DOHH2 (cell line): Measurements from ENCODE around the gene ZNRD2.

Experiments used
- H3F3A ChIP-seq: fragments of 200-600 bp; sonication (generic), shearing (Covaris generic); 2 replicates; pipeline ENCODE4 v1.6.0; 2016; ENCODE audit warnings: antibody characterized with exemption, mild to moderate bottlenecking; ENCODE audit not compliant: control insufficient read depth, insufficient read depth
- H3K27ac ChIP-seq: fragments of 200-600 bp; sonication (generic); 2 replicates; pipeline ENCODE4 v1.5.1; 2014; ENCODE audit warnings: low read depth, mild to moderate bottlenecking, low read length, moderate library complexity
- H3K27me3 ChIP-seq: fragments of 200-600 bp; sonication (generic); 2 replicates; pipeline ENCODE4 v1.6.1; 2014; ENCODE audit warnings: mild to moderate bottlenecking, low read length, mixed read lengths; ENCODE audit not compliant: control insufficient read depth
- H3K36me3 ChIP-seq: fragments of 200-600 bp; sonication (generic); 2 replicates; pipeline ENCODE4 v1.6.1; 2014; ENCODE audit warnings: mild to moderate bottlenecking, low read length, moderate library complexity, mixed read lengths; ENCODE audit not compliant: control insufficient read depth
- H3K4me1 ChIP-seq: fragments of 200-600 bp; sonication (generic); 2 replicates; pipeline ENCODE4 v1.6.1; 2014; ENCODE audit warnings: mild to moderate bottlenecking, low read length, mixed read lengths; ENCODE audit not compliant: control insufficient read depth
- H3K4me2 ChIP-seq: fragments of 200-600 bp; sonication (generic); 2 replicates; pipeline ENCODE4 v1.6.0; 2014; ENCODE audit warnings: mild to moderate bottlenecking, low read length, moderate library complexity
- H3K4me3 ChIP-seq: fragments of 200-600 bp; sonication (generic); 2 replicates; pipeline ENCODE4 v1.5.1; 2014; ENCODE audit warnings: mild to moderate bottlenecking, low read length, mixed read lengths
- H3K79me2 ChIP-seq: fragments of 200-600 bp; sonication (generic); 2 replicates; pipeline ENCODE4 v1.6.1; 2014; ENCODE audit warnings: mild to moderate bottlenecking, low read length, mixed read lengths; ENCODE audit not compliant: control insufficient read depth
- H3K9me2 ChIP-seq: fragments of 200-600 bp; sonication (generic); replicated peaks from 2 replicates; pipeline ENCODE4 v1.6.1; 2014; ENCODE audit warnings: mild to moderate bottlenecking, low read length, mixed read lengths; ENCODE audit not compliant: control insufficient read depth
- H3K9me3 ChIP-seq: fragments of 200-600 bp; sonication (generic); 2 replicates; pipeline ENCODE4 v1.6.1; 2014; ENCODE audit warnings: antibody characterized with exemption, low read length, mixed read lengths; ENCODE audit not compliant: control insufficient read depth, insufficient read depth
- H4K20me1 ChIP-seq: fragments of 200-600 bp; sonication (generic); 2 replicates; pipeline ENCODE4 v1.6.0; 2014; ENCODE audit warnings: low read depth, mild to moderate bottlenecking, antibody characterized with exemption, low read length, moderate library complexity; ENCODE audit not compliant: control insufficient read depth, insufficient read depth
- EZH2phosphoT487 ChIP-seq: fragments of 200-600 bp; sonication (generic); IDR thresholded peaks from 2 replicates; pipeline ENCODE4 v1.6.1; 2017; ENCODE audit warnings: borderline replicate concordance, mild to moderate bottlenecking, antibody characterized with exemption, low read length, moderate library complexity, mixed read lengths
- TF ChIP-seq, protein P1 (sequence below): fragments of 200-600 bp; sonication (generic); IDR thresholded peaks from one replicate; pipeline ENCODE4 v1.5.1; 2014; ENCODE audit warnings: antibody characterized with exemption, mild to moderate bottlenecking, low read depth, low read length; ENCODE audit not compliant: poor library complexity, severe bottlenecking

ZNRD2 gene

DNA sequence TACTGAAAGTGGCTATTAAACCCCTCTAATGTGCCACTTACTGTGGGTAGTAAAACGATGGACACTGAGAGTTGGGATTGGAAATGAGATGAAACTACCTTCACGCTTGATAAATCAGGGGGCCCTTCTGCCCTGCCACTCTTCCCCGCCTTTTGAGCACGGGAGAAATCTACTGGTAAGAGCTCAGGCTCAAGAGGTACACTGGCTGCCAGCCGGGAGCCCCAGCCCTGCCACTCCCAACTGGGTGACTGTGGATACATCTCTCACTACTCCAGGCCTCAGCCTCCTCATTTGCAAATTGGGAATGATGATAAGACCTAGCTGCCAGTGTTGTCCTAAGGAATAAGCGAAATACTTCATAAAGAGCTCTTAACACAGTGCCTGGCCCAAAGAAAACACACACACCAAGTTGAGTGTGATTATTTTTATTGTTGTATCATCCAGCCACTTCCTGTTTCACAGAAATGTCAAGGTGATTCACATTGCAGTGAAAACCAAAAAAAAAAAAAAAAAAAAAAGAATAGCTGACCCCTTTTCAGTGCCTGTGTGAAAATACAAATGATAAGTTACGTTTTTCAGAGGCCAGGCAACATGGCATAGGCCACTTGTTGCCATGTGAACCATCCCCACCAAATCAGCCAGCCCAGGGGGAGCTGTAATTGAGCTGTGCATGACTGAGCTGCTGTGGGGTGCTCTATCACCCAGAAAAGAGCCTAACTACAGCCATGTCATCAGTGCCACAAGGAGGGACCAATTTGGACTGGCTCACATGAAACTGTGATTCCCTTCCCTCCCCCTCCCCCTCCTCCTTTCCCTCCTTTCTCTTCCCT lies 4.4 kb upstream of the ZNRD2 start:
- H4K20me1 ChIP-seq = no peaks in the 10 kb centered on the region
- H3K4me3 ChIP-seq = peak overlapping the region; percentile 27
- H3K9me2 ChIP-seq = no peaks in the 10 kb centered on the region
- H3K79me2 ChIP-seq = peaks cover 44% of the 10 kb centered on the region
- H3K9me3 ChIP-seq = no peaks in the 10 kb centered on the region
- peak overlapping the region; percentile 38 for H3K27ac ChIP-seq
- peaks cover 19% of the 10 kb centered on the region for H3K36me3 ChIP-seq
- H3K27me3 ChIP-seq = no peaks in the 10 kb centered on the region
- peaks cover 7% of the 10 kb centered on the region for H3F3A ChIP-seq
- peaks cover 36% of the 10 kb centered on the region for H3K4me1 ChIP-seq
- peak overlapping the region; percentile 50 for H3K4me2 ChIP-seq
- no peak for TF ChIP-seq EZH2phosphoT487
- TF ChIP-seq, protein P1, sequence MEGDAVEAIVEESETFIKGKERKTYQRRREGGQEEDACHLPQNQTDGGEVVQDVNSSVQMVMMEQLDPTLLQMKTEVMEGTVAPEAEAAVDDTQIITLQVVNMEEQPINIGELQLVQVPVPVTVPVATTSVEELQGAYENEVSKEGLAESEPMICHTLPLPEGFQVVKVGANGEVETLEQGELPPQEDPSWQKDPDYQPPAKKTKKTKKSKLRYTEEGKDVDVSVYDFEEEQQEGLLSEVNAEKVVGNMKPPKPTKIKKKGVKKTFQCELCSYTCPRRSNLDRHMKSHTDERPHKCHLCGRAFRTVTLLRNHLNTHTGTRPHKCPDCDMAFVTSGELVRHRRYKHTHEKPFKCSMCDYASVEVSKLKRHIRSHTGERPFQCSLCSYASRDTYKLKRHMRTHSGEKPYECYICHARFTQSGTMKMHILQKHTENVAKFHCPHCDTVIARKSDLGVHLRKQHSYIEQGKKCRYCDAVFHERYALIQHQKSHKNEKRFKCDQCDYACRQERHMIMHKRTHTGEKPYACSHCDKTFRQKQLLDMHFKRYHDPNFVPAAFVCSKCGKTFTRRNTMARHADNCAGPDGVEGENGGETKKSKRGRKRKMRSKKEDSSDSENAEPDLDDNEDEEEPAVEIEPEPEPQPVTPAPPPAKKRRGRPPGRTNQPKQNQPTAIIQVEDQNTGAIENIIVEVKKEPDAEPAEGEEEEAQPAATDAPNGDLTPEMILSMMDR = no peak

DNA sequence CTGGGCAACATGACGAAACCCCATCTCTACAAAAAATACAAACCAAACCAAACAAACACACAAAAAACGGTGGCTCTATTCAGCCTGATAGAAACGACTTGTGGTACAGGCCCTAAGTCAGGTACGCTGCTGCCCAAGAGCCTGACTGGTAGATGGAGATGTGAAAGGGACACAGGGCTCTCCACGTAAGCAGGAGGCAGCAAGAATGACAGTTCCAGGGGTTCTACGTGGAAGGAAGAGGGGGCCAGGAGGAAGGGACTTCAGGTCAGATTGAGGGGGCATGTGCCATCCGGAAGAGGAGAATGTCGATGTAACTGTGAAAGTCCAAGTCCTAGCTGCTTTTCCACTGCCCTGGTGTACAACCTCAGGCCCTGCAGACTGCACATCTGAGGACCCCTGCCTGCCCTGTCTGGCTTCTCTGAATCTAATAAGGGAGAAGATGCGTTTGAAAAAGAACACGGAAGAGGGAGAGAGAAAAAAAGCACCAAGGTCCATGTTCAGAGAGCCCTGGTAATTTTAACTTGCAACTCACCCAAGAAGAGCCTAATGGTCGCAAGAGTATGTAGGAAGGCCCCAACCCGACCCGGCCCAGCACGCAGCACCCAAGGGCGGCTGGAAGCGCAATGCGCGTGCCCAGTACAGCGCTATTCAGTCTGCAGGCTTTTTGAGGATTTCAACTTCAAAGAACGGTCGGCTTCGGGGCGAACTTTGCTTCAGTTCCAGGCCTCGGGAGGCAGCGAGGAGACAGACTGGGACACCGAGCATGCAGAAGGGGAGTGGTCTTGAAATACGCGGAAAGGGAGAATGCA lies 909 bp upstream of the ZNRD2 start:
- peaks cover 58% of the 10 kb centered on the region for H3K4me1 ChIP-seq
- peaks cover 17% of the 10 kb centered on the region for H3F3A ChIP-seq
- H3K4me2 ChIP-seq = peak overlapping the region; percentile 87
- no peaks in the 10 kb centered on the region for H3K9me2 ChIP-seq
- H4K20me1 ChIP-seq = 0 out of 2 replicates have a peak, but pooled peaks cover 2% of the 10 kb centered on the region
- peaks cover 71% of the 10 kb centered on the region for H3K79me2 ChIP-seq
- no peaks in the 10 kb centered on the region for H3K27me3 ChIP-seq
- H3K27ac ChIP-seq = peak overlapping the region; percentile 83
- peak overlapping the region; percentile 98 for H3K4me3 ChIP-seq
- TF ChIP-seq EZH2phosphoT487 = no peak
- TF ChIP-seq, protein P1 = no peak
- H3K36me3 ChIP-seq = peaks cover 35% of the 10 kb centered on the region
- H3K9me3 ChIP-seq = no peaks in the 10 kb centered on the region

DNA sequence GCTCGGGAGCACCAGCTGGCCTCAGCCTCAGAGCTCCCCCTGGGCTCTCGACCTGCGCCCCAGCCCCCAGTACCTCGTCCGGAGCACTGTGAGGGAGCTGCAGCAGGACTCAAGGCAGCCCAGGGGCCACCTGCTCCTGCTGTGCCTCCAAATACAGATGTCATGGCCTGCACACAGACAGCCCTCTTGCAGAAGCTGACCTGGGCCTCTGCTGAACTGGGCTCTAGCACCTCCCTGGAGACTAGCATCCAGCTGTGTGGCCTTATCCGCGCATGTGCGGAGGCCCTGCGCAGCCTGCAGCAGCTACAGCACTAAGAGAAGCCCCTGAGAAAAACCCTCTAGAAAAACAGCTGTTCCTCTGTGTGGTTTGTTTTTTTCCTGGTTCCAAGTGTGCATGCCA lies 1.1 kb downstream of the ZNRD2 start:
- peaks cover 66% of the 10 kb centered on the region for H3K79me2 ChIP-seq
- H3K4me3 ChIP-seq = peak overlapping the region; percentile 98
- no peaks in the 10 kb centered on the region for H3K9me3 ChIP-seq
- no peak for TF ChIP-seq EZH2phosphoT487
- TF ChIP-seq, protein P1 = no peak
- H3F3A ChIP-seq = peaks cover 27% of the 10 kb centered on the region
- H4K20me1 ChIP-seq = 0 out of 2 replicates have a peak, but pooled peaks cover 2% of the 10 kb centered on the region
- H3K4me1 ChIP-seq = peaks cover 61% of the 10 kb centered on the region
- H3K9me2 ChIP-seq = no peaks in the 10 kb centered on the region
- peak overlapping the region; percentile 87 for H3K4me2 ChIP-seq
- H3K27ac ChIP-seq = peak overlapping the region; percentile 31; the same call in 1 of the 2 replicates
- peaks cover 30% of the 10 kb centered on the region for H3K36me3 ChIP-seq
- H3K27me3 ChIP-seq = no peaks in the 10 kb centered on the region
